Panc1 (cell line): ENCODE results near the gene CCDC116.

Experiments
- POLR2AphosphoS5 ChIP-seq: IDR thresholded peaks from 2 replicates; pipeline ENCODE4 v1.6.1; 2012; ENCODE audit warnings: mild to moderate bottlenecking, low read depth, low read length, moderate library complexity
- TF ChIP-seq, protein P1 (sequence below): fragments of 450-650 bp; IDR thresholded peaks from 2 replicates; pipeline ENCODE4 v1.5.1; 2017; ENCODE audit warnings: mild to moderate bottlenecking
- TF ChIP-seq, protein P2 (sequence below), 2 experiments: IDR thresholded peaks; 2 replicates each; pipeline ENCODE4 v1.6.1; 2011 to 2012; ENCODE audit warnings: low read depth in 2 of 2, control low read depth in 1 of 2, low read length in 1 of 2, mild to moderate bottlenecking in 1 of 2, moderate library complexity in 1 of 2; ENCODE audit not compliant: insufficient read depth in 1 of 2

DNA sequence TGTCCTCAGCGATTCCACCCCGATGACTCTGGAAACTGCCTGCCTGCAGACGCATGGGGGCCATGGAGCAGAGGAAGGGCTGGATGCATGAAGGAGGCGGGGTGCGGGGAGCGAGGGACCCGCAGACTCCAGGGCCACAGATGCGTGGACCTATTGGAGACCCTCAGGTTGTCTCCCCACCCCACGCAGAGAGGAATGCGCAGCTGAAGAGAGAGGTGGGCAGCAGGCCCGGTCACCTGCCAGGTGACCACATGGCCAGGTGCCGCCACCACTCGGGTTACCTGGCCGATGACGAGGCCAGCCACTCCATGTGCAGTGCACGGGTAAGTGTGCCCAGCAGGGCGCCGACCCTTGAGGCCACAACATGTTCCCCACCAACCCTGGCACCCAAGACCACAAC is 371 bp downstream of the CCDC116 start:
- TF ChIP-seq, protein P1, sequence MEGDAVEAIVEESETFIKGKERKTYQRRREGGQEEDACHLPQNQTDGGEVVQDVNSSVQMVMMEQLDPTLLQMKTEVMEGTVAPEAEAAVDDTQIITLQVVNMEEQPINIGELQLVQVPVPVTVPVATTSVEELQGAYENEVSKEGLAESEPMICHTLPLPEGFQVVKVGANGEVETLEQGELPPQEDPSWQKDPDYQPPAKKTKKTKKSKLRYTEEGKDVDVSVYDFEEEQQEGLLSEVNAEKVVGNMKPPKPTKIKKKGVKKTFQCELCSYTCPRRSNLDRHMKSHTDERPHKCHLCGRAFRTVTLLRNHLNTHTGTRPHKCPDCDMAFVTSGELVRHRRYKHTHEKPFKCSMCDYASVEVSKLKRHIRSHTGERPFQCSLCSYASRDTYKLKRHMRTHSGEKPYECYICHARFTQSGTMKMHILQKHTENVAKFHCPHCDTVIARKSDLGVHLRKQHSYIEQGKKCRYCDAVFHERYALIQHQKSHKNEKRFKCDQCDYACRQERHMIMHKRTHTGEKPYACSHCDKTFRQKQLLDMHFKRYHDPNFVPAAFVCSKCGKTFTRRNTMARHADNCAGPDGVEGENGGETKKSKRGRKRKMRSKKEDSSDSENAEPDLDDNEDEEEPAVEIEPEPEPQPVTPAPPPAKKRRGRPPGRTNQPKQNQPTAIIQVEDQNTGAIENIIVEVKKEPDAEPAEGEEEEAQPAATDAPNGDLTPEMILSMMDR, result no peak
- TF ChIP-seq POLR2AphosphoS5, result no peak
- TF ChIP-seq, protein P2, sequence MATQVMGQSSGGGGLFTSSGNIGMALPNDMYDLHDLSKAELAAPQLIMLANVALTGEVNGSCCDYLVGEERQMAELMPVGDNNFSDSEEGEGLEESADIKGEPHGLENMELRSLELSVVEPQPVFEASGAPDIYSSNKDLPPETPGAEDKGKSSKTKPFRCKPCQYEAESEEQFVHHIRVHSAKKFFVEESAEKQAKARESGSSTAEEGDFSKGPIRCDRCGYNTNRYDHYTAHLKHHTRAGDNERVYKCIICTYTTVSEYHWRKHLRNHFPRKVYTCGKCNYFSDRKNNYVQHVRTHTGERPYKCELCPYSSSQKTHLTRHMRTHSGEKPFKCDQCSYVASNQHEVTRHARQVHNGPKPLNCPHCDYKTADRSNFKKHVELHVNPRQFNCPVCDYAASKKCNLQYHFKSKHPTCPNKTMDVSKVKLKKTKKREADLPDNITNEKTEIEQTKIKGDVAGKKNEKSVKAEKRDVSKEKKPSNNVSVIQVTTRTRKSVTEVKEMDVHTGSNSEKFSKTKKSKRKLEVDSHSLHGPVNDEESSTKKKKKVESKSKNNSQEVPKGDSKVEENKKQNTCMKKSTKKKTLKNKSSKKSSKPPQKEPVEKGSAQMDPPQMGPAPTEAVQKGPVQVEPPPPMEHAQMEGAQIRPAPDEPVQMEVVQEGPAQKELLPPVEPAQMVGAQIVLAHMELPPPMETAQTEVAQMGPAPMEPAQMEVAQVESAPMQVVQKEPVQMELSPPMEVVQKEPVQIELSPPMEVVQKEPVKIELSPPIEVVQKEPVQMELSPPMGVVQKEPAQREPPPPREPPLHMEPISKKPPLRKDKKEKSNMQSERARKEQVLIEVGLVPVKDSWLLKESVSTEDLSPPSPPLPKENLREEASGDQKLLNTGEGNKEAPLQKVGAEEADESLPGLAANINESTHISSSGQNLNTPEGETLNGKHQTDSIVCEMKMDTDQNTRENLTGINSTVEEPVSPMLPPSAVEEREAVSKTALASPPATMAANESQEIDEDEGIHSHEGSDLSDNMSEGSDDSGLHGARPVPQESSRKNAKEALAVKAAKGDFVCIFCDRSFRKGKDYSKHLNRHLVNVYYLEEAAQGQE (IDR thresholded peaks at IDR 0.05; ENCODE audit: insufficient read depth in 1 of 2, low read depth in 2 of 2, low read length in 1 of 2), result no peak
